Endothelial cell of umbilical vein (primary cell): Measurements from ENCODE around the gene FGR.

ENCODE experiments used
- CTCF ChIP-seq, 2 donors: IDR thresholded peaks; 1 replicate in 1 of 2; 2 replicates in 1 of 2; pipeline ENCODE4 v1.5.1; 2011; ENCODE audit warnings: low read length in 2 of 2, mild to moderate bottlenecking in 2 of 2, moderate library complexity in 2 of 2, control low read depth in 1 of 2, inconsistent platforms in 1 of 2, low read depth in 1 of 2; ENCODE audit not compliant: insufficient read depth in 1 of 2; ENCODE audit errors: extremely low read depth in 1 of 2
- EZH2 ChIP-seq: IDR thresholded peaks from 2 replicates; pipeline ENCODE4 v1.6.1; 2012; ENCODE audit warnings: borderline replicate concordance, low read depth, mild to moderate bottlenecking, moderate library complexity, low read length, inconsistent platforms; ENCODE audit not compliant: severe bottlenecking
- GATA2 ChIP-seq: IDR thresholded peaks from 2 replicates; pipeline ENCODE4 v1.7.0; 2011; ENCODE audit warnings: low read depth, mild to moderate bottlenecking, moderate library complexity, mixed read lengths, low read length; ENCODE audit not compliant: insufficient read length, insufficient read depth
- JUN ChIP-seq: IDR thresholded peaks from 2 replicates; pipeline ENCODE4 v1.6.1; 2011; ENCODE audit warnings: borderline replicate concordance, low read depth; ENCODE audit not compliant: insufficient read length, insufficient read depth
- MAX ChIP-seq: IDR thresholded peaks from 2 replicates; pipeline ENCODE4 v1.6.1; 2011; ENCODE audit not compliant: insufficient read depth, insufficient read length
- MYC ChIP-seq: IDR thresholded peaks from one replicate; pipeline ENCODE4 v1.6.1; 2011; ENCODE audit warnings: mild to moderate bottlenecking, low read depth, low read length
- POLR2A ChIP-seq: IDR thresholded peaks from 2 replicates; pipeline ENCODE4 v1.6.1; 2012; ENCODE audit warnings: low read depth, mild to moderate bottlenecking, control low read depth, low read length
- POLR2AphosphoS5 ChIP-seq: IDR thresholded peaks from 2 replicates; pipeline ENCODE4 v1.6.1; 2012; ENCODE audit warnings: low read depth, mild to moderate bottlenecking, control low read depth, low read length, moderate library complexity; ENCODE audit not compliant: insufficient read depth

GRCh38 chr1:27626031-27626935 lies 8.7 kb downstream of the FGR start:
- TF ChIP-seq EZH2 (no peak), MYC (no peak), CTCF (IDR thresholded peaks at IDR 0.05; ENCODE audit: extremely low read depth in 1 of 2, insufficient read depth in 1 of 2, low read depth in 1 of 2, low read length in 2 of 2) (no peak), MAX (no peak), GATA2 (no peak), POLR2AphosphoS5 (no peak), POLR2A (no peak), JUN (no peak)
